ENCODE data around the gene DHX9.

DNA sequence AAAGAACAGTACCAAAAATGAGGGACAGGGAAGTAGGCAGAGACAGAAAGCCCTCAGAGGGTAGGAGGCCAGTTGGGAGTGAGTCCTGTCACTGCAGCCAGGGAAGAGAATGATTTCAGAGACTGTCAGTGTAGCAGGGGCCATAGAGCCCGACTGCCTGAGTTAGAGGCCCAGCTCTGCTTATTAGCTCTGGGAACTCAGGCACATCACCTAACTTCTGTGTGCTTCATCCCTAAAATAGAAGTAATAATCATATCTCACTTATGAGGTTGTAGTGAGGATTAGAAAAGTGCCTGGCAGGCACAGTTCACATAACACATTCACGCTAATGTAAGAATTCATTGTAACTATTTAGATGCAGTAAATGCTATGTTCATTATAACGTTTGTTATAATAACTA is 31.2 kb upstream of the DHX9 start:
- TF ChIP-seq POLR2A (IDR thresholded peaks at IDR 0.05; ENCODE audit: extremely low read depth, insufficient read length) (no peak), MYC (IDR thresholded peaks at IDR 0.05; ENCODE audit: low read depth, low read length) (no peak)
- TF ChIP-seq, protein P1, sequence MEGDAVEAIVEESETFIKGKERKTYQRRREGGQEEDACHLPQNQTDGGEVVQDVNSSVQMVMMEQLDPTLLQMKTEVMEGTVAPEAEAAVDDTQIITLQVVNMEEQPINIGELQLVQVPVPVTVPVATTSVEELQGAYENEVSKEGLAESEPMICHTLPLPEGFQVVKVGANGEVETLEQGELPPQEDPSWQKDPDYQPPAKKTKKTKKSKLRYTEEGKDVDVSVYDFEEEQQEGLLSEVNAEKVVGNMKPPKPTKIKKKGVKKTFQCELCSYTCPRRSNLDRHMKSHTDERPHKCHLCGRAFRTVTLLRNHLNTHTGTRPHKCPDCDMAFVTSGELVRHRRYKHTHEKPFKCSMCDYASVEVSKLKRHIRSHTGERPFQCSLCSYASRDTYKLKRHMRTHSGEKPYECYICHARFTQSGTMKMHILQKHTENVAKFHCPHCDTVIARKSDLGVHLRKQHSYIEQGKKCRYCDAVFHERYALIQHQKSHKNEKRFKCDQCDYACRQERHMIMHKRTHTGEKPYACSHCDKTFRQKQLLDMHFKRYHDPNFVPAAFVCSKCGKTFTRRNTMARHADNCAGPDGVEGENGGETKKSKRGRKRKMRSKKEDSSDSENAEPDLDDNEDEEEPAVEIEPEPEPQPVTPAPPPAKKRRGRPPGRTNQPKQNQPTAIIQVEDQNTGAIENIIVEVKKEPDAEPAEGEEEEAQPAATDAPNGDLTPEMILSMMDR (IDR thresholded peaks at IDR 0.05; ENCODE audit: low read depth, low read length): no peak
- TF ChIP-seq, protein P2, sequence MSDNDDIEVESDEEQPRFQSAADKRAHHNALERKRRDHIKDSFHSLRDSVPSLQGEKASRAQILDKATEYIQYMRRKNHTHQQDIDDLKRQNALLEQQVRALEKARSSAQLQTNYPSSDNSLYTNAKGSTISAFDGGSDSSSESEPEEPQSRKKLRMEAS (IDR thresholded peaks at IDR 0.05; ENCODE audit: low read depth, low read length): no peak

Data from NB4 (cell line).